ENCODE measurements around the gene TAS2R60. TPM values are rescaled to one million over a fixed set of nuclear protein-coding genes. Genes with fewer than 3 reads are reported as not detected.
"Not testable (repeated sequence)": the region's sequence is repeated elsewhere in the genome, so short reads cannot be mapped to it uniquely, and the experiment has no call there.

The TAS2R60 gene
- polyA plus RNA-seq, 1 donor = not detected

- H3K27me3 ChIP-seq (ENCODE audit: control insufficient read depth, insufficient read depth, low read length); H3K4me3 ChIP-seq (ENCODE audit: low read length); H3K4me1 ChIP-seq (ENCODE audit: control insufficient read depth, insufficient read depth, low read length); H3K9me3 ChIP-seq (ENCODE audit: control insufficient read depth, low read depth, low read length); DNase-seq; H3K27ac ChIP-seq (ENCODE audit: low read length); H3K36me3 ChIP-seq (ENCODE audit: control insufficient read depth, insufficient read depth, low read length): not testable (repeated sequence)
- no CpG with 5 or more reads among the region's 34 CpGs for WGBS (ENCODE audit: insufficient coverage, low lambda C conversion rate)
Measured at GRCh38 chr7:143424476-143424875, 18.8 kb upstream of the TAS2R60 start.

GRCh38 chr7:143426479-143427142 is 16.6 kb upstream of the TAS2R60 start:
- Histone ChIP-seq H3K4me1 (ENCODE audit: control insufficient read depth, insufficient read depth, low read length) (no peaks in the 10 kb centered on the region), H3K36me3 (ENCODE audit: control insufficient read depth, insufficient read depth, low read length) (no peaks in the 10 kb centered on the region), H3K4me3 (ENCODE audit: low read length) (no peak overlapping the region), H3K27ac (ENCODE audit: low read length) (no peak overlapping the region), H3K27me3 (ENCODE audit: control insufficient read depth, insufficient read depth, low read length) (no peaks in the 10 kb centered on the region), H3K9me3 (ENCODE audit: control insufficient read depth, low read depth, low read length) (no peaks in the 10 kb centered on the region)
- WGBS (ENCODE audit: insufficient coverage, low lambda C conversion rate) = 100% methylated on average over 1 of the region's 2 CpGs
- DNase-seq = peak in 1 of 2 donors; percentile 66

GRCh38 chr7:143429770-143430698 is 13.2 kb upstream of the TAS2R60 start:
- Histone ChIP-seq H3K4me1 (ENCODE audit: control insufficient read depth, insufficient read depth, low read length) (no peaks in the 10 kb centered on the region), H3K9me3 (ENCODE audit: control insufficient read depth, low read depth, low read length) (no peaks in the 10 kb centered on the region), H3K4me3 (ENCODE audit: low read length) (no peak overlapping the region), H3K27ac (ENCODE audit: low read length) (no peak overlapping the region), H3K36me3 (ENCODE audit: control insufficient read depth, insufficient read depth, low read length) (no peaks in the 10 kb centered on the region), H3K27me3 (ENCODE audit: control insufficient read depth, insufficient read depth, low read length) (peaks cover 4% of the 10 kb centered on the region)
- no peak for DNase-seq
- 73% methylated on average over 2 of the region's 10 CpGs for whole genome bisulfite sequencing (ENCODE audit: insufficient coverage, low lambda C conversion rate)

- DNase-seq = no peak
- H3K27me3 ChIP-seq (ENCODE audit: control insufficient read depth, insufficient read depth, low read length) = peaks cover 4% of the 10 kb centered on the region
- H3K36me3 ChIP-seq (ENCODE audit: control insufficient read depth, insufficient read depth, low read length) = no peaks in the 10 kb centered on the region
- WGBS (ENCODE audit: insufficient coverage, low lambda C conversion rate) = no CpG with 5 or more reads among the region's 2 CpGs
- no peak overlapping the region for H3K4me3 ChIP-seq (ENCODE audit: low read length)
- H3K9me3 ChIP-seq (ENCODE audit: control insufficient read depth, low read depth, low read length) = no peaks in the 10 kb centered on the region
- no peak overlapping the region for H3K27ac ChIP-seq (ENCODE audit: low read length)
- no peaks in the 10 kb centered on the region for H3K4me1 ChIP-seq (ENCODE audit: control insufficient read depth, insufficient read depth, low read length)
Measured at GRCh38 chr7:143431109-143431508, 12.1 kb upstream of the TAS2R60 start.

DNA sequence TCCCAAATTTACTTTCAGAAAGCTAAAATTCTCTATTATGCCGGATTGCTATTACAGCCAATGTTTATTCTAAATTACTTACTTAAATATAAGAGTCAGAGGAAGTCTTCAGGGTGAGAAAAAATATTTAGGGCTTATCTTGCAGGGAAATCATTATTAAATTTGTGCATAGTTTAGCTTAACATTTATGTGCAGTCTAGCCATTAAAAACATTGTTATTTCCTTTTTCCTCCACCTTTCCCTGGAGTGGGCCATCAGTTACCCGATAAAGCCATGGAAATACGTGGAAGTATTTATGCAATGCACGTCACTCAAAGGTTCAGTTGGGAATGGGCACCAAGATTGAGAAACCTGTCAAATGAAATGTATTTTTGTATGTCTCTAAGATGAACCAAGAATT is 9.5 kb upstream of the TAS2R60 start:
- no peak overlapping the region for H3K4me3 ChIP-seq (ENCODE audit: low read length)
- no peaks in the 10 kb centered on the region for H3K4me1 ChIP-seq (ENCODE audit: control insufficient read depth, insufficient read depth, low read length)
- H3K36me3 ChIP-seq (ENCODE audit: control insufficient read depth, insufficient read depth, low read length) = no peaks in the 10 kb centered on the region
- no peaks in the 10 kb centered on the region for H3K9me3 ChIP-seq (ENCODE audit: control insufficient read depth, low read depth, low read length)
- peaks cover 4% of the 10 kb centered on the region for H3K27me3 ChIP-seq (ENCODE audit: control insufficient read depth, insufficient read depth, low read length)
- WGBS (ENCODE audit: insufficient coverage, low lambda C conversion rate) = 100% methylated on average over 1 of the region's 4 CpGs
- no peak for DNase-seq
- H3K27ac ChIP-seq (ENCODE audit: low read length) = no peak overlapping the region

- peaks cover 4% of the 10 kb centered on the region for H3K27me3 ChIP-seq (ENCODE audit: control insufficient read depth, insufficient read depth, low read length)
- 100% methylated on average over 1 of the region's 9 CpGs for WGBS (ENCODE audit: insufficient coverage, low lambda C conversion rate)
- H3K9me3 ChIP-seq (ENCODE audit: control insufficient read depth, low read depth, low read length) = no peaks in the 10 kb centered on the region
- H3K4me1 ChIP-seq (ENCODE audit: control insufficient read depth, insufficient read depth, low read length) = no peaks in the 10 kb centered on the region
- H3K36me3 ChIP-seq (ENCODE audit: control insufficient read depth, insufficient read depth, low read length) = no peaks in the 10 kb centered on the region
- DNase-seq = no peak
- no peak overlapping the region for H3K4me3 ChIP-seq (ENCODE audit: low read length)
- H3K27ac ChIP-seq (ENCODE audit: low read length) = no peak overlapping the region
Measured at GRCh38 chr7:143434660-143435059, 8.6 kb upstream of the TAS2R60 start.

DNA sequence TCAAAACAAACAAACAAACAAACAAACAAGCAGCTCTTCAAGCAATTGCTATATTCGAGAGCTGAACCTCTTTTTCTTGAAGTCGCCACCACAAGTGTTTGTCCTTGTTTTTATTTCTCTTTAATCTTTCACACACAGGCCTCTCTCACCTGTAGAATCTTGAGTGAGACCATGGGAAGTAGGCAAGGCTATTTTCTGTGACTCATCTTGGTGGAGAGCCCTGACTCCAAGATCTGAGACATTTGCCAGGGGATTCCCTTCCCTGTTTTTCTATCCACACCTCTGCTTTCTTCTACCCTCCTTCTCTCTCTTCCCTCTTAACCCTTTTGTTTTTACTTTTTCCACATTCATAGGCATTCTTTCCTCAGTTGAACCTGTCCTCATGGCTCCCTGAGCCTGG is 8.0 kb upstream of the TAS2R60 start:
- no peak for DNase-seq
- Histone ChIP-seq H3K27me3 (ENCODE audit: control insufficient read depth, insufficient read depth, low read length) (peaks cover 4% of the 10 kb centered on the region), H3K4me1 (ENCODE audit: control insufficient read depth, insufficient read depth, low read length) (no peaks in the 10 kb centered on the region), H3K4me3 (ENCODE audit: low read length) (no peak overlapping the region), H3K27ac (ENCODE audit: low read length) (no peak overlapping the region), H3K9me3 (ENCODE audit: control insufficient read depth, low read depth, low read length) (no peaks in the 10 kb centered on the region), H3K36me3 (ENCODE audit: control insufficient read depth, insufficient read depth, low read length) (no peaks in the 10 kb centered on the region)
- 100% methylated on average over 2 of the region's 2 CpGs for WGBS (ENCODE audit: insufficient coverage, low lambda C conversion rate)

GRCh38 chr7:143436325-143436946 is 6.8 kb upstream of the TAS2R60 start:
- Histone ChIP-seq H3K4me1 (ENCODE audit: control insufficient read depth, insufficient read depth, low read length) (no peaks in the 10 kb centered on the region), H3K36me3 (ENCODE audit: control insufficient read depth, insufficient read depth, low read length) (no peaks in the 10 kb centered on the region), H3K27ac (ENCODE audit: low read length) (no peak overlapping the region), H3K27me3 (ENCODE audit: control insufficient read depth, insufficient read depth, low read length) (peaks cover 4% of the 10 kb centered on the region), H3K9me3 (ENCODE audit: control insufficient read depth, low read depth, low read length) (no peaks in the 10 kb centered on the region), H3K4me3 (ENCODE audit: low read length) (no peak overlapping the region)
- no peak for DNase-seq
- 100% methylated on average over 1 of the region's 3 CpGs for WGBS (ENCODE audit: insufficient coverage, low lambda C conversion rate)

DNA sequence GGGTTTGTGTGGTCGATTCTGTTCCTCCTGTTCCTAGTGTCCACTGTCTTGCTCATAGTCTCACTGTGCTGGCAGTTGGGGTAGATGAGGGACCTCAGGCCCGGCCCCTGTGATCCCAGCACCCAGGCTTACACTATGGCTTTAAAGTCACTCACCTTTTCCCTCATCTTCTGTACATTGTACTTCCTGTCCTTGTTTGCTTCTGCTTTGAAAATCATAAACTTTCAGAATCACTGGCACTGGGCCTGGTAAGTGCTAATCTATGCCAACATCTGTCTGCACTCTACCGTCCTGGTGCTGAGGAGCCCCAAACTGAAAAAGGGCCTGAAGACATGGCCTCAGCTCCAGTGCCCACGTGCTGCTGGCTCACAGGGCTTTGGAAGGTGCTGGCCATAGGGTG is 5.7 kb upstream of the TAS2R60 start:
- no CpG with 5 or more reads among the region's 4 CpGs for WGBS (ENCODE audit: insufficient coverage, low lambda C conversion rate)

GRCh38 chr7:143439866-143440265 is 3.4 kb upstream of the TAS2R60 start:
- no peak overlapping the region for H3K27ac ChIP-seq (ENCODE audit: low read length)
- no peaks in the 10 kb centered on the region for H3K9me3 ChIP-seq (ENCODE audit: control insufficient read depth, low read depth, low read length)
- H3K4me3 ChIP-seq (ENCODE audit: low read length) = no peak overlapping the region
- H3K4me1 ChIP-seq (ENCODE audit: control insufficient read depth, insufficient read depth, low read length) = no peaks in the 10 kb centered on the region
- no peaks in the 10 kb centered on the region for H3K36me3 ChIP-seq (ENCODE audit: control insufficient read depth, insufficient read depth, low read length)
- no peak for DNase-seq
- 100% methylated on average over 1 of the region's 2 CpGs for WGBS (ENCODE audit: insufficient coverage, low lambda C conversion rate)
- H3K27me3 ChIP-seq (ENCODE audit: control insufficient read depth, insufficient read depth, low read length) = no peaks in the 10 kb centered on the region

More for the DNA sequence above, 5.7 kb upstream of the TAS2R60 start:
- peaks cover 2% of the 10 kb centered on the region for H3K27me3 ChIP-seq (ENCODE audit: control insufficient read depth, insufficient read depth, low read length)
- no peaks in the 10 kb centered on the region for H3K4me1 ChIP-seq (ENCODE audit: control insufficient read depth, insufficient read depth, low read length)
- H3K4me3 ChIP-seq (ENCODE audit: low read length) = no peak overlapping the region
- no peaks in the 10 kb centered on the region for H3K9me3 ChIP-seq (ENCODE audit: control insufficient read depth, low read depth, low read length)
- H3K36me3 ChIP-seq (ENCODE audit: control insufficient read depth, insufficient read depth, low read length) = no peaks in the 10 kb centered on the region
- DNase-seq = no peak
- H3K27ac ChIP-seq (ENCODE audit: low read length) = no peak overlapping the region
